ENCODE measurements around the gene AMPD1.

DNA sequence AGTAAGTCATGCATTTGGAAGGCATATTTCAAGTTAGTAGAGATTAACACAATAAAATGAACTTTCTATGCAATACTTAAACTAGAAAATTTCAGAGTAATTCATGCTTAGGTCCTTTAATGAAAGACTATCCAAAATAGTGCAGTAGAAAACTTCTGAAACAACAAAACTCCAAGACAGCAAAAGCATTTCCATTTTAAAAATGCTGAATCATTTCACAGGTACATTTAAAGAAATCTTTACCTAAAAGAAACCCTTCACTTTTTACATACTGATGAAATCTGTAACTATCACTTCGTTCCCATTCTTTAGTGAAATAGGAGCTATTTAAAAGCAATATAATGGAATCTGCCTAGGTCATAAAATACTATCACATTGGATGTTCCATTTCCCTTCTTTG lies 45.0 kb upstream of the AMPD1 start:
- no peak for TF ChIP-seq TAF1 (IDR thresholded peaks at IDR 0.05; ENCODE audit: borderline replicate concordance, low read depth, low read length)
- TF ChIP-seq, protein P1, sequence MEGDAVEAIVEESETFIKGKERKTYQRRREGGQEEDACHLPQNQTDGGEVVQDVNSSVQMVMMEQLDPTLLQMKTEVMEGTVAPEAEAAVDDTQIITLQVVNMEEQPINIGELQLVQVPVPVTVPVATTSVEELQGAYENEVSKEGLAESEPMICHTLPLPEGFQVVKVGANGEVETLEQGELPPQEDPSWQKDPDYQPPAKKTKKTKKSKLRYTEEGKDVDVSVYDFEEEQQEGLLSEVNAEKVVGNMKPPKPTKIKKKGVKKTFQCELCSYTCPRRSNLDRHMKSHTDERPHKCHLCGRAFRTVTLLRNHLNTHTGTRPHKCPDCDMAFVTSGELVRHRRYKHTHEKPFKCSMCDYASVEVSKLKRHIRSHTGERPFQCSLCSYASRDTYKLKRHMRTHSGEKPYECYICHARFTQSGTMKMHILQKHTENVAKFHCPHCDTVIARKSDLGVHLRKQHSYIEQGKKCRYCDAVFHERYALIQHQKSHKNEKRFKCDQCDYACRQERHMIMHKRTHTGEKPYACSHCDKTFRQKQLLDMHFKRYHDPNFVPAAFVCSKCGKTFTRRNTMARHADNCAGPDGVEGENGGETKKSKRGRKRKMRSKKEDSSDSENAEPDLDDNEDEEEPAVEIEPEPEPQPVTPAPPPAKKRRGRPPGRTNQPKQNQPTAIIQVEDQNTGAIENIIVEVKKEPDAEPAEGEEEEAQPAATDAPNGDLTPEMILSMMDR (IDR thresholded peaks at IDR 0.05) = no peak
- no peak for TF ChIP-seq SIN3A (IDR thresholded peaks at IDR 0.05; ENCODE audit: borderline replicate concordance, low read depth, low read length)
- no peak for TF ChIP-seq EP300 (IDR thresholded peaks at IDR 0.05; ENCODE audit: borderline replicate concordance in 1 of 2, low read depth in 1 of 2, low read length in 1 of 2)
- TF ChIP-seq NFIC (IDR thresholded peaks at IDR 0.05; ENCODE audit: borderline replicate concordance) = no peak
- TF ChIP-seq, protein P2, sequence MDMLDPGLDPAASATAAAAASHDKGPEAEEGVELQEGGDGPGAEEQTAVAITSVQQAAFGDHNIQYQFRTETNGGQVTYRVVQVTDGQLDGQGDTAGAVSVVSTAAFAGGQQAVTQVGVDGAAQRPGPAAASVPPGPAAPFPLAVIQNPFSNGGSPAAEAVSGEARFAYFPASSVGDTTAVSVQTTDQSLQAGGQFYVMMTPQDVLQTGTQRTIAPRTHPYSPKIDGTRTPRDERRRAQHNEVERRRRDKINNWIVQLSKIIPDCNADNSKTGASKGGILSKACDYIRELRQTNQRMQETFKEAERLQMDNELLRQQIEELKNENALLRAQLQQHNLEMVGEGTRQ (IDR thresholded peaks at IDR 0.05; ENCODE audit: borderline replicate concordance, low read depth, low read length) = no peak
- no peak for TF ChIP-seq RFX5 (IDR thresholded peaks at IDR 0.05; ENCODE audit: low read length)
- no peak for TF ChIP-seq POLR2AphosphoS5 (IDR thresholded peaks at IDR 0.05; ENCODE audit: low read depth, low read length)
- no peak for TF ChIP-seq RAD21 (IDR thresholded peaks at IDR 0.05; ENCODE audit: low read length)
- no peak for TF ChIP-seq JUND (IDR thresholded peaks at IDR 0.05)
